Astrocyte (in vitro differentiated cells and primary cell): ENCODE measurements around the gene ERF.

Source experiments
- EZH2 ChIP-seq: IDR thresholded peaks from 2 replicates; pipeline ENCODE4 v1.6.1; 2012; ENCODE audit warnings: mild to moderate bottlenecking, low read length, inconsistent platforms; ENCODE audit not compliant: insufficient read depth
- TF ChIP-seq, protein P1 (sequence below): IDR thresholded peaks from 2 replicates; pipeline ENCODE4 v1.5.1; 2011; ENCODE audit warnings: low read depth, mild to moderate bottlenecking, inconsistent platforms, low read length, moderate library complexity; ENCODE audit not compliant: insufficient read depth

DNA sequence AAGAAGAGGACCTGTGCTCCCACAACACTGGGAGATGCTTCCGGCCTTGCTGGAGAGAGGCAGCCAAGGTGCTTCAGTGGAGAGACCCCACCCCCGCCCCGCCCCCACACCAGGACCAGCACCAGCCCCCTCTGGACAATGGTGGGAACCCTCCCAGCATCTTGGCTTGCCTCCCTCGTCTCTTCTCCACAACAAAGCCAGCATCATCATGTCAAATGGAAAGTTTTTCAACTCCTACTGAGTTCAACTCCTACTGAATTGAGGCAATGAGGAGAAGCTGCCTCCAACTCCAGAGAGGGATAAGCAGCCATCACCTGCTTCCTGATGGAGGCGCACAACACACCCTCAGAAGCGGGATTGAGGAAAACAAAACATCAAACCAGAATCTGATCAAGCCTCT is 50.3 kb downstream of the ERF start:
- TF ChIP-seq, protein P1, sequence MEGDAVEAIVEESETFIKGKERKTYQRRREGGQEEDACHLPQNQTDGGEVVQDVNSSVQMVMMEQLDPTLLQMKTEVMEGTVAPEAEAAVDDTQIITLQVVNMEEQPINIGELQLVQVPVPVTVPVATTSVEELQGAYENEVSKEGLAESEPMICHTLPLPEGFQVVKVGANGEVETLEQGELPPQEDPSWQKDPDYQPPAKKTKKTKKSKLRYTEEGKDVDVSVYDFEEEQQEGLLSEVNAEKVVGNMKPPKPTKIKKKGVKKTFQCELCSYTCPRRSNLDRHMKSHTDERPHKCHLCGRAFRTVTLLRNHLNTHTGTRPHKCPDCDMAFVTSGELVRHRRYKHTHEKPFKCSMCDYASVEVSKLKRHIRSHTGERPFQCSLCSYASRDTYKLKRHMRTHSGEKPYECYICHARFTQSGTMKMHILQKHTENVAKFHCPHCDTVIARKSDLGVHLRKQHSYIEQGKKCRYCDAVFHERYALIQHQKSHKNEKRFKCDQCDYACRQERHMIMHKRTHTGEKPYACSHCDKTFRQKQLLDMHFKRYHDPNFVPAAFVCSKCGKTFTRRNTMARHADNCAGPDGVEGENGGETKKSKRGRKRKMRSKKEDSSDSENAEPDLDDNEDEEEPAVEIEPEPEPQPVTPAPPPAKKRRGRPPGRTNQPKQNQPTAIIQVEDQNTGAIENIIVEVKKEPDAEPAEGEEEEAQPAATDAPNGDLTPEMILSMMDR: no peak
- no peak for TF ChIP-seq EZH2
